H9 (cell line): ENCODE data around the gene MATK. TPM values are rescaled to one million over a fixed set of nuclear protein-coding genes. Genes with fewer than 3 reads are reported as not detected.

Source experiments
- DNase-seq: peaks from one replicate; pipeline ENCODE4 v3.0.0-alpha.2; 2017
- H2AFZ ChIP-seq: one replicate; pipeline ENCODE4 v1.6.1; 2013; ENCODE audit warnings: mild to moderate bottlenecking, low read length, control low read depth, moderate library complexity
- H2AK5ac ChIP-seq: 2 replicates; pipeline ENCODE4 v1.6.1; 2013; ENCODE audit warnings: low read length, control low read depth, mixed read lengths; ENCODE audit not compliant: insufficient read length
- H2BK120ac ChIP-seq: one replicate; pipeline ENCODE4 v1.6.1; 2013; ENCODE audit warnings: low read depth, mild to moderate bottlenecking, low read length, control low read depth, inconsistent platforms; ENCODE audit not compliant: poor library complexity, severe bottlenecking
- H2BK12ac ChIP-seq: 2 replicates; pipeline ENCODE4 v1.6.1; 2013; ENCODE audit warnings: low read length, control low read depth, mixed read lengths, low read depth; ENCODE audit not compliant: insufficient read length
- H2BK15ac ChIP-seq: 2 replicates; pipeline ENCODE4 v1.6.1; 2013; ENCODE audit warnings: low read depth, low read length, control low read depth
- H2BK20ac ChIP-seq: one replicate; pipeline ENCODE4 v1.6.1; 2013; ENCODE audit warnings: low read depth, mild to moderate bottlenecking, low read length, control low read depth, inconsistent platforms; ENCODE audit not compliant: poor library complexity, severe bottlenecking
- H2BK5ac ChIP-seq: 2 replicates; pipeline ENCODE4 v1.6.1; 2013; ENCODE audit warnings: low read length, control low read depth, mixed read lengths; ENCODE audit not compliant: insufficient read length
- H3K14ac ChIP-seq: 2 replicates; pipeline ENCODE4 v1.6.1; 2013; ENCODE audit warnings: low read length, control low read depth; ENCODE audit not compliant: insufficient read depth
- H3K18ac ChIP-seq: 2 replicates; pipeline ENCODE4 v1.6.1; 2013; ENCODE audit warnings: low read depth, mild to moderate bottlenecking, mixed read lengths, low read length, control low read depth; ENCODE audit not compliant: insufficient read length
- H3K23ac ChIP-seq: 2 replicates; pipeline ENCODE4 v1.6.1; 2013; ENCODE audit warnings: low read length, control low read depth, mixed read lengths, low read depth; ENCODE audit not compliant: insufficient read length
- H3K23me2 ChIP-seq: 2 replicates; pipeline ENCODE4 v1.6.1; 2013; ENCODE audit warnings: low read depth, mild to moderate bottlenecking, mixed read lengths, low read length, control low read depth; ENCODE audit not compliant: insufficient read length, poor library complexity, severe bottlenecking
- H3K27ac ChIP-seq: 2 replicates; pipeline ENCODE4 v1.5.1; 2013; ENCODE audit warnings: low read length, control low read depth, mixed read lengths, low read depth; ENCODE audit not compliant: insufficient read length
- H3K27me3 ChIP-seq: 2 replicates; pipeline ENCODE4 v1.6.1; 2013; ENCODE audit warnings: low read length, control low read depth, inconsistent platforms; ENCODE audit not compliant: insufficient read depth
- H3K4ac ChIP-seq: 2 replicates; pipeline ENCODE4 v1.6.1; 2013; ENCODE audit warnings: low read depth, mild to moderate bottlenecking, control low read depth, inconsistent platforms, low read length, moderate library complexity
- H3K4me1 ChIP-seq: 2 replicates; pipeline ENCODE4 v1.6.1; 2013; ENCODE audit warnings: low read length, control low read depth, inconsistent platforms; ENCODE audit not compliant: insufficient read depth
- H3K4me2 ChIP-seq: 2 replicates; pipeline ENCODE4 v1.6.1; 2013; ENCODE audit warnings: low read length, control low read depth, mixed read lengths; ENCODE audit not compliant: insufficient read length, insufficient read depth
- H3K56ac ChIP-seq: 2 replicates; pipeline ENCODE4 v1.6.1; 2013; ENCODE audit warnings: low read depth, mild to moderate bottlenecking, mixed read lengths, low read length, control low read depth; ENCODE audit not compliant: insufficient read length
- H3K79me1 ChIP-seq: 2 replicates; pipeline ENCODE4 v1.6.1; 2013; ENCODE audit warnings: low read depth, mild to moderate bottlenecking, moderate library complexity, low read length, control low read depth, inconsistent platforms; ENCODE audit not compliant: insufficient read depth, poor library complexity, severe bottlenecking
- H3K79me2 ChIP-seq: 2 replicates; pipeline ENCODE4 v1.6.1; 2013; ENCODE audit warnings: low read length, control low read depth, inconsistent platforms; ENCODE audit not compliant: insufficient read depth
- H3K9ac ChIP-seq: 2 replicates; pipeline ENCODE4 v1.6.1; 2013; ENCODE audit warnings: low read length, control low read depth, mixed read lengths; ENCODE audit not compliant: insufficient read length; ENCODE audit errors: extremely low read depth
- H3K9me3 ChIP-seq: one replicate; pipeline ENCODE4 v1.6.1; 2013; ENCODE audit warnings: low read depth, low read length, inconsistent platforms; ENCODE audit not compliant: control insufficient read depth
- H3T11ph ChIP-seq: one replicate; pipeline ENCODE4 v1.6.1; 2013; ENCODE audit warnings: mild to moderate bottlenecking, low read length, control low read depth, inconsistent platforms
- H4K20me1 ChIP-seq: one replicate; pipeline ENCODE4 v1.6.1; 2013; ENCODE audit not compliant: control insufficient read depth, insufficient read length, insufficient read depth
- H4K5ac ChIP-seq: 2 replicates; pipeline ENCODE4 v1.6.1; 2013; ENCODE audit warnings: low read depth, mild to moderate bottlenecking, mixed read lengths, low read length, control low read depth; ENCODE audit not compliant: insufficient read length
- H4K8ac ChIP-seq: replicated peaks from 2 replicates; pipeline ENCODE4 v1.6.1; 2013; ENCODE audit warnings: low read length, control low read depth, mixed read lengths, low read depth; ENCODE audit not compliant: insufficient read length
- H4K91ac ChIP-seq: 2 replicates; pipeline ENCODE4 v1.6.1; 2013; ENCODE audit warnings: low read depth, mild to moderate bottlenecking, moderate library complexity, mixed read lengths, low read length, control low read depth; ENCODE audit not compliant: insufficient read length
- H3K27ac Mint-ChIP-seq, 3 experiments: 2 replicates in 2 of 3; 3 replicates in 1 of 3; pipeline ENCODE4 v1.8.0; 2020 to 2021; ENCODE audit warnings: mixed read lengths in 3 of 3, mild to moderate bottlenecking in 1 of 3, moderate library complexity in 1 of 3
- H3K27me3 Mint-ChIP-seq: 2 replicates; pipeline ENCODE4 v1.8.0; 2021; ENCODE audit warnings: low read depth, mild to moderate bottlenecking, moderate library complexity, mixed read lengths
- H3K36me3 Mint-ChIP-seq, 3 experiments: 2 replicates in 2 of 3; 3 replicates in 1 of 3; pipeline ENCODE4 v1.8.0; 2020 to 2021; ENCODE audit warnings: low read depth in 3 of 3, mixed read lengths in 3 of 3; ENCODE audit not compliant: insufficient read depth in 1 of 3
- H3K4me1 Mint-ChIP-seq, 2 experiments: 2 replicates each; pipeline ENCODE4 v1.8.0; 2020; ENCODE audit warnings: mixed read lengths in 2 of 2
- H3K4me3 Mint-ChIP-seq, 2 experiments: 2 replicates in 1 of 2; 3 replicates in 1 of 2; pipeline ENCODE4 v1.8.0; 2020 to 2021; ENCODE audit warnings: mild to moderate bottlenecking in 2 of 2, mixed read lengths in 2 of 2, moderate library complexity in 1 of 2
- H3K9me3 Mint-ChIP-seq, 2 experiments: 2 replicates in 1 of 2; 3 replicates in 1 of 2; pipeline ENCODE4 v1.8.0; 2020; ENCODE audit warnings: mild to moderate bottlenecking in 2 of 2, mixed read lengths in 2 of 2, moderate library complexity in 1 of 2
- CTCF ChIP-seq: fragments of 200-600 bp; sonication (generic); conservative IDR thresholded peaks from 3 replicates; pipeline ENCODE4 v1.8.0; 2021; ENCODE audit warnings: antibody characterized with exemption, mild to moderate bottlenecking
- WGBS: extraction: QIAGEN DNeasy Blood & Tissue Kit; methylation state at CpG from one replicate; pipeline ENCODE4 v1.1.7; 2013; ENCODE audit warnings: missing lambda C conversion rate, low lambda C conversion rate, mixed read lengths; ENCODE audit not compliant: insufficient read length; ENCODE audit errors: extremely low coverage; 5-methylcytosine and 5-hydroxymethylcytosine counted together
- total RNA-seq: library from RNA; stranded (reverse); gene quantifications from 2 replicates; pipeline ENCODE4 v1.2.1, GENCODE V29; 2021

MATK gene
- total RNA-seq, 1 experiment from 2014 or later = 13.5 TPM

- peak; percentile 22 for DNase-seq
- no peaks in the 10 kb centered on the region for H3K9me3 ChIP-seq
- H3K27ac Mint-ChIP-seq = no peak overlapping the region
These were observed 11.4 kb downstream of the MATK start for GRCh38 chr19:3774621-3775373.

More at GRCh38 chr19:3774621-3775373, 11.4 kb downstream of the MATK start:
- TF ChIP-seq CTCF = no peak
- Histone ChIP-seq H3K79me2 (no peaks in the 10 kb centered on the region), H3K56ac (no peak overlapping the region), H3K4ac (no peak overlapping the region), H3K27ac (no peak overlapping the region), H3K23ac (no peak overlapping the region), H2BK20ac (no peak overlapping the region), H3T11ph (no peak overlapping the region), H3K4me2 (no peak overlapping the region), H3K4me1 (no peaks in the 10 kb centered on the region), H3K79me1 (no peaks in the 10 kb centered on the region), H4K91ac (no peak overlapping the region), H3K18ac (no peak overlapping the region), H2AFZ (no peak overlapping the region), H4K20me1 (no peaks in the 10 kb centered on the region), H4K5ac (no peak overlapping the region), H2BK5ac (no peak overlapping the region), H3K9ac (no peak overlapping the region), H3K27me3 (no peaks in the 10 kb centered on the region), H3K23me2 (no peaks in the 10 kb centered on the region), H3K14ac (no peak overlapping the region), H2BK120ac (no peak overlapping the region), H2BK12ac (no peak overlapping the region), H2BK15ac (no peak overlapping the region), H4K8ac (no peak overlapping the region), H2AK5ac (no peak overlapping the region)
- no CpG with 5 or more reads among the region's 25 CpGs for WGBS
- Mint-ChIP-seq H3K27me3 (no peaks in the 10 kb centered on the region; the same call in 1 of the 2 replicates), H3K36me3 (no peaks in the 10 kb centered on the region; a peak in 2 of 7 replicates), H3K4me3 (no peak overlapping the region), H3K4me1 (peaks cover 7 to 18% of the 10 kb centered on the region in 2 experiments), H3K9me3 (no peaks in the 10 kb centered on the region)
